K562 (cell line): ENCODE data around the gene ACTR3C. TPM values are rescaled to one million over a fixed set of nuclear protein-coding genes. Genes with fewer than 3 reads are reported as not detected.
A peak's percentile ranks its signal among the peaks of the same experiment; 100 is the strongest.
"Not testable (repeated sequence)": the region's sequence is repeated elsewhere in the genome, so short reads cannot be mapped to it uniquely, and the experiment has no call there.

Experiments used
- ATAC-seq: fragments of 200-7000 bp; cut with Tn5 transposase; 3 replicates; pipeline ENCODE4 v1.9.1; 2020; ENCODE audit warnings: moderate library complexity
- BruUV-seq: library from RNA; stranded (reverse); fragments of 400-500 nt; replicated peaks from 2 replicates; lab custom pipeline; 2021; lab: Mats Ljungman, UMichigan
- CTCF ChIA-PET: fragments of 300-600 bp; formaldehyde crosslinking; extraction: SDS; loops from one replicate; lab custom pipeline; 2021; ENCODE audit warnings: low intra/inter-chr PET ratio; lab: Yijun Ruan, JAX
- POLR2A ChIA-PET: fragments of 300-600, 350-650 bp; sonication (Branson Sonifier 250); formaldehyde crosslinking; extraction: SDS; loops from one replicate; lab custom pipeline; 2021; ENCODE audit warnings: antibody characterized with exemption, inconsistent platforms; lab: Yijun Ruan, JAX
- DNase-seq, 4 experiments: peaks; one replicate each; pipeline versions ENCODE4 v3.0.0 to v3.0.0-alpha.2; 2011 to 2018; ENCODE audit warnings: low spot score in 3 of 4, mixed read lengths in 3 of 4; ENCODE audit errors: extremely low read depth in 1 of 4
- FAIRE-seq: peaks from 2 replicates; lab custom pipeline; 2011; peaks lifted over from hg19 to GRCh38; lab: Jason Lieb, UNC
- H2AFZ ChIP-seq: 2 replicates; pipeline ENCODE4 v1.6.0; 2011; ENCODE audit warnings: low read depth, low read length, control low read depth, inconsistent platforms
- H3K27ac ChIP-seq: fragments of 200-600 bp; 3 replicates; pipeline ENCODE4 v1.8.0; 2011; ENCODE audit warnings: low read depth, mild to moderate bottlenecking, control low read depth, inconsistent platforms, low read length, moderate library complexity, mixed read lengths; ENCODE audit errors: extremely low read depth
- H3K27me3 ChIP-seq, 2 experiments: fragments of 300-600 bp in 1 of 2; 2 replicates in 1 of 2; 3 replicates in 1 of 2; pipeline versions ENCODE4 v1.6.0 to v1.8.0; 2011; ENCODE audit warnings: inconsistent platforms in 2 of 2, low read length in 2 of 2, mild to moderate bottlenecking in 1 of 2, mixed read lengths in 1 of 2, moderate library complexity in 1 of 2; ENCODE audit not compliant: control insufficient read depth in 2 of 2, insufficient read depth in 2 of 2
- H3K36me3 ChIP-seq: fragments of 300-600 bp; 3 replicates; pipeline ENCODE4 v1.8.0; 2011; ENCODE audit warnings: mild to moderate bottlenecking, low read length, inconsistent platforms; ENCODE audit not compliant: control insufficient read depth, insufficient read depth
- H3K4me1 ChIP-seq, 2 experiments: fragments of 200-600 bp in 1 of 2; replicated peaks in 1 of 2; 2 replicates in 1 of 2; 3 replicates in 1 of 2; pipeline versions ENCODE4 v1.5.1 to v1.8.0; 2011; ENCODE audit warnings: inconsistent platforms in 2 of 2, low read length in 2 of 2, mild to moderate bottlenecking in 1 of 2, mixed read lengths in 1 of 2, moderate library complexity in 1 of 2; ENCODE audit not compliant: control insufficient read depth in 2 of 2, insufficient read depth in 2 of 2
- H3K4me2 ChIP-seq: 2 replicates; pipeline ENCODE4 v1.6.1; 2011; ENCODE audit warnings: low read length, control low read depth, inconsistent platforms, mixed read lengths; ENCODE audit not compliant: insufficient read depth
- H3K4me3 ChIP-seq: fragments of 200-600 bp; sonication (generic), shearing (Covaris generic); 2 replicates; pipeline ENCODE4 v1.5.1; 2016; ENCODE audit warnings: control low read depth, inconsistent platforms
- H3K79me2 ChIP-seq: fragments of 200-600 bp; 3 replicates; pipeline ENCODE4 v1.8.0; 2011; ENCODE audit warnings: low read length, inconsistent platforms; ENCODE audit not compliant: control insufficient read depth, insufficient read depth
- H3K9ac ChIP-seq, 2 experiments: 2 replicates each; pipeline versions ENCODE4 v1.6.0 to v1.6.1; 2011; ENCODE audit warnings: low read depth in 2 of 2, low read length in 2 of 2, control low read depth in 1 of 2, inconsistent platforms in 1 of 2, mild to moderate bottlenecking in 1 of 2, mixed read lengths in 1 of 2; ENCODE audit not compliant: insufficient read depth in 1 of 2
- H3K9me1 ChIP-seq: one replicate; pipeline ENCODE4 v1.6.0; 2011; ENCODE audit warnings: inconsistent platforms, mild to moderate bottlenecking, low read length, moderate library complexity; ENCODE audit not compliant: control insufficient read depth, insufficient read depth
- H3K9me3 ChIP-seq: replicated peaks from 2 replicates; pipeline ENCODE4 v1.5.1; 2011; ENCODE audit warnings: low read depth, low read length, inconsistent platforms; ENCODE audit not compliant: control insufficient read depth, insufficient read depth
- H4K20me1 ChIP-seq: replicated peaks from 2 replicates; pipeline ENCODE4 v1.6.1; 2011; ENCODE audit warnings: low read length, inconsistent platforms, mixed read lengths; ENCODE audit not compliant: control insufficient read depth, insufficient read depth
- CEBPB ChIP-seq: fragments of 450-650 bp; IDR thresholded peaks from 2 replicates; pipeline ENCODE4 v1.6.1; 2016; ENCODE audit warnings: missing genetic modification characterization, missing compliant biosample characterization
- CEBPG ChIP-seq, 3 experiments: fragments of 200-800 bp in 1 of 3; sonication (Bioruptor generic) in 1 of 3; sonication (generic) in 1 of 3; formaldehyde crosslinking in 1 of 3; IDR thresholded peaks in 2 of 3; conservative IDR thresholded peaks in 1 of 3; 2 replicates each; pipeline versions ENCODE4 v1.6.1 to v1.8.0; 2016 to 2022; ENCODE audit warnings: missing compliant biosample characterization in 2 of 3, missing genetic modification characterization in 2 of 3, mild to moderate bottlenecking in 1 of 3, missing genetic modification reagents in 1 of 3
- WGBS: fragments of 100-300 bp; shearing (Covaris generic); methylation state at CpG from one replicate; pipeline ENCODE4 v1.1.6; 2016; ENCODE audit warnings: low coverage, mixed read lengths; ENCODE audit not compliant: insufficient coverage; ENCODE audit errors: missing lambda C conversion rate; 5-methylcytosine and 5-hydroxymethylcytosine counted together
- in situ Hi-C: fragments of 300-500 bp; cut with MboI; formaldehyde crosslinking; loops from 4 replicates; pipeline ENCODE4 v1.15.0; 2018; ENCODE audit warnings: inconsistent platforms, mixed read lengths
- intact Hi-C: fragments of 100-400 bp; cut with micrococcal nuclease; formaldehyde crosslinking; loops from 2 replicates; pipeline ENCODE4 v1.14.2; 2022
- polyA plus RNA-seq, 8 experiments: library from polyadenylated mRNA; depleted of rRNA in 4 of 8; stranded (reverse) in 5 of 8; unstranded in 3 of 8; fragments of >200 nt; fragmentation: Nextera tagmentation in 2 of 8; fragmentation: Illumina TruSeq in 1 of 8; extraction: Ambion mirVana in 2 of 8; extraction: Trizol in 1 of 8; gene quantifications; 2 replicates each; pipeline versions ENCODE4 v1.2.1 to v1.2.3, GENCODE V29; 2011 to 2014; ENCODE audit warnings: inconsistent platforms in 1 of 8, missing spikeins in 1 of 8
- total RNA-seq, 7 experiments: library from RNA; depleted of rRNA in 6 of 7; stranded (reverse); fragments of >200 nt in 6 of 7; fragmentation: Illumina TruSeq in 2 of 7; extraction: Trizol in 2 of 7; gene quantifications; 2 replicates each; pipeline versions ENCODE4 v1.2.1 to v1.2.3, GENCODE V29; 2011 to 2021; ENCODE audit warnings: low replicate concordance in 1 of 7

The ACTR3C gene
- total and polyA plus RNA-seq, 9 of the 15 experiments (the other 6 are each of a cell fraction or from before 2014, with no cell fraction given), result 9.0 to 35.4 (median 13.3) TPM

DNA sequence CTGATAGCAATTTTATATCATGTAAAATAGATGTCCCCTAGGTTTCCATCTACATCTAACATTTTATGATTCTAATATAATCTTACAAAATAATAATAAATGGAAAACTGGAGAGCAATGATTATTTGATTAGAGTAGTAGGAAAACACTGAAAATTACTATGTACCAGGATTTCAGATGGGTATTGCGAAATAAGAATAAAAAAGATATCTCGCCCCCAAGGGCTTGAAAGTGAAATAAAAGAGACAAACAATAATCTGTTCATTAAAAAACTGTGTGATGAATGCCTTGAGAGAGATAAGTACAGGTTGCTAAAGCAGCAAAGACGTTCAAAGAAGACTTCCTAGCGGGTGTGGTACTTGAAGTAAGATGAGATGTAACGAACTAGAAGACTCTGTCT is 60.7 kb downstream of the ACTR3C start:
- H3K4me3 ChIP-seq; H3K27ac ChIP-seq; H3K36me3 ChIP-seq; H4K20me1 ChIP-seq; POLR2A ChIA-PET; CTCF ChIA-PET; DNase-seq; intact Hi-C loops; H3K9me1 ChIP-seq; H2AFZ ChIP-seq; H3K4me2 ChIP-seq; FAIRE-seq; H3K9me3 ChIP-seq; BruUV-seq; H3K27me3 ChIP-seq; ATAC-seq; H3K9ac ChIP-seq; H3K79me2 ChIP-seq; in situ Hi-C loops; H3K4me1 ChIP-seq; TF ChIP-seq CEBPG (CRISPR knock-in tag; IDR thresholded peaks at IDR 0.05): not testable (repeated sequence)
- WGBS, result 37% methylated on average over 5 of the region's 5 CpGs
- TF ChIP-seq CEBPB, result peak; percentile 87
- peak in 1 of 2 experiments; percentile 91; a peak in 2 of 4 replicates for TF ChIP-seq CEBPG (tag; conservative IDR thresholded peaks at IDR 0.05 in 1 of 2, IDR thresholded peaks at IDR 0.05 in 1 of 2)

DNA sequence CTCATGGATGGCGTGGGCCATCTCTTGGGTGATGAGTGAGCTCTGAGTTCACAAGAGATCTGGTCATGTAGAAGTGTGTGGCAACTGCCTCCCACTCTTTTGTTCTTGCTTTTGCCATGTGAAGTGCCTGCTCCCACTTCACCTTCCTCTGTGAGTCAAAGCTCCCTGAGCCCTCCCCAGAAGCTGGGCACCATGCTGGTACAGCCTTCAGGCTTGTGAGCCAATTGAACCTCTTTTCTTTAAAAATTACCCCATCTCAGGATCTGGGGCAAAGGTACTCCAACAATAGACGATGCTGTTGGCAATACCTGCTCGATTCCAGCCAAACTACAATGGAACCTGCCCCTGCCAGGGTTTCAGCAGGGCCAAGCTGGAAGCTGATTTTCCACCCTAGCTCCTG is 75.6 kb downstream of the ACTR3C start:
- H4K20me1 ChIP-seq, FAIRE-seq, H3K79me2 ChIP-seq, in situ Hi-C loops, H3K4me3 ChIP-seq, H3K36me3 ChIP-seq, BruUV-seq, intact Hi-C loops, H3K27ac ChIP-seq, CTCF ChIA-PET, H3K4me2 ChIP-seq, H3K9me3 ChIP-seq, ATAC-seq, H3K9ac ChIP-seq, H3K27me3 ChIP-seq, H3K9me1 ChIP-seq, POLR2A ChIA-PET, H3K4me1 ChIP-seq, DNase-seq, H2AFZ ChIP-seq: not testable (repeated sequence)
- 3% methylated on average over 2 of the region's 3 CpGs for WGBS

DNA sequence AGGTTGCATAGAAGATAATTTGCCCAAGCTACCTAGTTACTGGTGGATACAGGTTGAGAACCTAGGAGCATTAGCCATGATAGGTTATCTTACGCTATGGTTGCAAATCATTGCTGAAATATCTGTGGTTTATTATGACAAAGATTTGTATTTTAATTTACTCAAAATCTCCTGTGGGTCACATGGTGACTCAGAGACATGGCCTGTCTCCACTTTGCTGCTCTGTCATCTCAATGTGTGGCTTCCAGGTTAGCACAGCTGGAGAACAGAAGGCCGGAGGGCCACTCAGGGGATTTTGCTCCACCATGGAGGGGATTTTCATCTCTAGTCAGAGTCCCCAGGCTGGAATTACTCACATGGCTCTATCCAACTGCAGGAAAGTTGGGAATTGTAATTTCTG is 78.1 kb downstream of the ACTR3C start:
- DNase-seq, H3K4me3 ChIP-seq, H2AFZ ChIP-seq, in situ Hi-C loops, H3K9ac ChIP-seq, FAIRE-seq, H3K9me3 ChIP-seq, BruUV-seq, H3K4me1 ChIP-seq, H3K9me1 ChIP-seq, ATAC-seq, H4K20me1 ChIP-seq, POLR2A ChIA-PET, H3K79me2 ChIP-seq, CTCF ChIA-PET, H3K27me3 ChIP-seq, H3K36me3 ChIP-seq, H3K4me2 ChIP-seq, H3K27ac ChIP-seq, intact Hi-C loops: not testable (repeated sequence)
- WGBS, result 16% methylated on average over 2 of the region's 2 CpGs
